Measurements from ENCODE around the gene BRD7. TPM values are rescaled to one million over a fixed set of nuclear protein-coding genes. Genes with fewer than 3 reads are reported as not detected.

BRD7 gene
- polyA plus RNA-seq, 2 of the 4 experiments (the other 2 are of a cell fraction): 60.4 to 94.5 TPM

DNA sequence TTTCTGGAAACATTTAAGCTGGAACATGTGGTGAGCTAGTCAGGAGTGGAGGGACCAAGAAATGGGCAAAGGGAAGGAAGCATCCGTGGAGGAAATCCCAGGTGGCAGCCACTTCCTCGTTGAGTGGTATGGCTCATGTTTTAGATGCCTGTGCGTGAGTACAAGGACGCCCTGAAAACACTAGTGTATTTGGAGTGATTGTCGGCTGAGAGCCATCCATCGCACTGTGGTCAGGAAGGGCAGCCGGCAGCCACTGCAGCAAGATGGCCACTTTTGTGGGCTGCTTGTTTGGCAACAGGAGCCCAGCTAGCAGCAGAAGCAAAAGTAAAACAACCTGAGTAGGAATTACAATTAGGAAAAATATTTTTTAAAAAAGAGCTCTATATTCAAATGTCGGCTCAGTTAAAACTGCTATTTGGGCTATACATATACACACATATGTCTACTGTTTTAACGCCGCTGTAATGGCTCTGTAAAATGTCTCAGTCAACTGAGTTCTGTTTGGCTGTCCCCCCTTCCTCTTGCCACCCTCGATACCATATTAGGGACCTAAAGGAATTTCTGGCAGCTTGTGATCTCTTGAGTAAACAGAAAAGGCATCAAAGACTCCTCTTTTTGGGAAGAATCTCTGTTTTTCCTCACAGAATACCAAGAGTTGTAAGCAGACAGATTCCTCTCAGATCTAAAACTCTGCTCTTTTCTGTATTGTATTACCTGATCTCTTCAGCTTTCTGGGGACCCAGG lies 39.2 kb downstream of the BRD7 start:
- POLR2A ChIA-PET: no interaction called here
- no peak for ATAC-seq
- H3K9me3 ChIP-seq: no peaks in the 10 kb centered on the region
- WGBS (ENCODE audit: missing lambda C conversion rate): 80% methylated on average over 11 of the region's 11 CpGs
- no peak overlapping the region for H3K27ac ChIP-seq
- peaks cover 9% of the 10 kb centered on the region for H3K4me1 ChIP-seq
- H3K4me2 ChIP-seq: no peak overlapping the region
- CTCF ChIA-PET: interaction anchor here (0.5 to 2.7 kb wide), 5 partner anchors 12 to 477 kb away, joined by 3 to 14 read pairs (median 3); partner anchors contain the start of gene BRD7
- no peak for DNase-seq (ENCODE audit: low read depth in 1 of 2, low spot score in 1 of 2)
- TF ChIP-seq RAD21 (conservative IDR thresholded peaks at IDR 0.05 in 1 of 2, IDR thresholded peaks at IDR 0.05 in 1 of 2): no peak
- no peak for TF ChIP-seq KDM1A (IDR thresholded peaks at IDR 0.05; ENCODE audit: low read depth)
- no peak for TF ChIP-seq FOSL2 (IDR thresholded peaks at IDR 0.05)
- TF ChIP-seq FOSL2 (CRISPR knock-in tag; IDR thresholded peaks at IDR 0.05): no peak
- TF ChIP-seq GATA3 (IDR thresholded peaks at IDR 0.05; ENCODE audit: borderline replicate concordance): no peak
- no peak for TF ChIP-seq MYC (IDR thresholded peaks at IDR 0.05; ENCODE audit: borderline replicate concordance, low read length)
- no peak for TF ChIP-seq RCOR1 (IDR thresholded peaks at IDR 0.05; ENCODE audit: low read depth, low read length)
- TF ChIP-seq EHF (CRISPR knock-in tag; IDR thresholded peaks at IDR 0.05): no peak
- TF ChIP-seq, protein P1, sequence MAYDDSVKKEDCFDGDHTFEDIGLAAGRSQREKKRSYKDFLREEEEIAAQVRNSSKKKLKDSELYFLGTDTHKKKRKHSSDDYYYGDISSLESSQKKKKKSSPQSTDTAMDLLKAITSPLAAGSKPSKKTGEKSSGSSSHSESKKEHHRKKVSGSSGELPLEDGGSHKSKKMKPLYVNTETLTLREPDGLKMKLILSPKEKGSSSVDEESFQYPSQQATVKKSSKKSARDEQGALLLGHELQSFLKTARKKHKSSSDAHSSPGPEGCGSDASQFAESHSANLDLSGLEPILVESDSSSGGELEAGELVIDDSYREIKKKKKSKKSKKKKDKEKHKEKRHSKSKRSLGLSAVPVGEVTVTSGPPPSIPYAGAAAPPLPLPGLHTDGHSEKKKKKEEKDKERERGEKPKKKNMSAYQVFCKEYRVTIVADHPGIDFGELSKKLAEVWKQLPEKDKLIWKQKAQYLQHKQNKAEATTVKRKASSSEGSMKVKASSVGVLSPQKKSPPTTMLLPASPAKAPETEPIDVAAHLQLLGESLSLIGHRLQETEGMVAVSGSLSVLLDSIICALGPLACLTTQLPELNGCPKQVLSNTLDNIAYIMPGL (CRISPR knock-in tag; IDR thresholded peaks at IDR 0.05; ENCODE audit: borderline replicate concordance): no peak
- no peak for TF ChIP-seq SREBF2 (IDR thresholded peaks at IDR 0.05)
- TF ChIP-seq JUNB (IDR thresholded peaks at IDR 0.05): no peak
- TF ChIP-seq, protein P2, sequence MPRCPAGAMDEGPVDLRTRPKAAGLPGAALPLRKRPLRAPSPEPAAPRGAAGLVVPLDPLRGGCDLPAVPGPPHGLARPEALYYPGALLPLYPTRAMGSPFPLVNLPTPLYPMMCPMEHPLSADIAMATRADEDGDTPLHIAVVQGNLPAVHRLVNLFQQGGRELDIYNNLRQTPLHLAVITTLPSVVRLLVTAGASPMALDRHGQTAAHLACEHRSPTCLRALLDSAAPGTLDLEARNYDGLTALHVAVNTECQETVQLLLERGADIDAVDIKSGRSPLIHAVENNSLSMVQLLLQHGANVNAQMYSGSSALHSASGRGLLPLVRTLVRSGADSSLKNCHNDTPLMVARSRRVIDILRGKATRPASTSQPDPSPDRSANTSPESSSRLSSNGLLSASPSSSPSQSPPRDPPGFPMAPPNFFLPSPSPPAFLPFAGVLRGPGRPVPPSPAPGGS (IDR thresholded peaks at IDR 0.05): no peak
- TF ChIP-seq FOSB (CRISPR knock-in tag; IDR thresholded peaks at IDR 0.05): no peak
- no peak for TF ChIP-seq RARB (CRISPR knock-in tag; IDR thresholded peaks at IDR 0.05)
- TF ChIP-seq HOXB13 (CRISPR knock-in tag; IDR thresholded peaks at IDR 0.05; ENCODE audit: low read depth): no peak
- TF ChIP-seq HOXA7 (CRISPR knock-in tag; IDR thresholded peaks at IDR 0.05): no peak
- no peak for TF ChIP-seq MAX (IDR thresholded peaks at IDR 0.05)
- TF ChIP-seq ZNF302 (CRISPR knock-in tag; IDR thresholded peaks at IDR 0.05): no peak
- no peak for TF ChIP-seq CBX8 (IDR thresholded peaks at IDR 0.05)
- no peak for TF ChIP-seq KDM5A (IDR thresholded peaks at IDR 0.05)
- TF ChIP-seq, protein P3, sequence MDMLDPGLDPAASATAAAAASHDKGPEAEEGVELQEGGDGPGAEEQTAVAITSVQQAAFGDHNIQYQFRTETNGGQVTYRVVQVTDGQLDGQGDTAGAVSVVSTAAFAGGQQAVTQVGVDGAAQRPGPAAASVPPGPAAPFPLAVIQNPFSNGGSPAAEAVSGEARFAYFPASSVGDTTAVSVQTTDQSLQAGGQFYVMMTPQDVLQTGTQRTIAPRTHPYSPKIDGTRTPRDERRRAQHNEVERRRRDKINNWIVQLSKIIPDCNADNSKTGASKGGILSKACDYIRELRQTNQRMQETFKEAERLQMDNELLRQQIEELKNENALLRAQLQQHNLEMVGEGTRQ (IDR thresholded peaks at IDR 0.05): no peak
- FAIRE-seq: no peak
- H3K4me3 ChIP-seq: no peak overlapping the region

DNA sequence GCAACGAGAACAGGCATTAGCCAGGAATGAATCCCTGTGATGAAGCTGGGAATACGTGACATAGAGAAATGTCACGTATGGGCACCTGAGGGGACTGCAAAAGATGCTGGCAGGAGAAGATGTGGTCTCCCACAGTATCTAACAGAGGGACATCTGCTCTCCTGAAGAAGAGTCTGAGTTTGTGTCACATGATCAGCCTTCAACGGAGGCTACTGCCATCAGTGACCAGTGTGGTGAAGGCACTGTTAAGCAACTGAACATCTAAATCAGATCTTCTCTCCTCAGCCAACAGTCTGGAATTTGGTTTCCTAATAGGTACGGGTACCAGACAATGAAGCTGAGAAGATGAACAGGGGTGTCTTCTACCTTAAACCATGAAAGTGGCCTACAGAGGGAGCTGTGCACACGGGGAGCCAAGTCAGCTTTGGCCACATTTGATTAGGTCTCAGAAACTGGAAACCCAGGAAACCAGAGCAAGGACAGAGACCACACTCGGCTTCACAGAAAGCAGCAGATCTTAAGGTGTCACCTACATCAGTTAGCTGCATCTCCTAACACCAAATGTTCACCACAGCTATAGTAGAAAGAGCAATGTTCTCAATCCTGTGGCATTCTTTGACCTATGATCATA lies 41.8 kb downstream of the BRD7 start:
- ChIA-PET CTCF (interaction anchor here (0.6 to 2.7 kb wide), 24 partner anchors 12 to 479 kb away, joined by 3 to 16 read pairs (median 4); partner anchors contain the start of gene CNEP1R1), POLR2A (no interaction called here)
- no peaks in the 10 kb centered on the region for H3K4me1 ChIP-seq
- H3K9me3 ChIP-seq: no peaks in the 10 kb centered on the region
- FAIRE-seq: no peak
- H3K4me3 ChIP-seq: no peak overlapping the region
- peak in 1 of 2 experiments; percentile 58 for DNase-seq (ENCODE audit: low read depth in 1 of 2, low spot score in 1 of 2)
- no peak overlapping the region for H3K4me2 ChIP-seq
- no peak overlapping the region for H3K27ac ChIP-seq
- WGBS (ENCODE audit: missing lambda C conversion rate): 58% methylated on average over 7 of the region's 7 CpGs
- peak; percentile 75 to 89; a peak in 5 of 6 replicates for ATAC-seq
- TF ChIP-seq CTCF (IDR thresholded peaks at IDR 0.05) (peak; percentile 46), CHD2 (IDR thresholded peaks at IDR 0.05; ENCODE audit: low read length, partially characterized antibody) (no peak), KDM1A (IDR thresholded peaks at IDR 0.05; ENCODE audit: low read depth) (no peak), ZNF302 (CRISPR knock-in tag; IDR thresholded peaks at IDR 0.05) (no peak), RFX5 (IDR thresholded peaks at IDR 0.05) (no peak), PHF8 (IDR thresholded peaks at IDR 0.05; ENCODE audit: borderline replicate concordance, low read depth) (no peak), JUNB (IDR thresholded peaks at IDR 0.05) (no peak), FOSL2 (IDR thresholded peaks at IDR 0.05) (no peak), FOSL2 (CRISPR knock-in tag; IDR thresholded peaks at IDR 0.05) (no peak), ESRRA (IDR thresholded peaks at IDR 0.05; ENCODE audit: borderline replicate concordance, low read length) (no peak), NFE2L2 (conservative IDR thresholded peaks at IDR 0.05; ENCODE audit: low read length) (no peak), KDM5A (IDR thresholded peaks at IDR 0.05) (no peak), EP300 (IDR thresholded peaks at IDR 0.05) (no peak), GATA3 (IDR thresholded peaks at IDR 0.05; ENCODE audit: borderline replicate concordance) (no peak), SMC3 (IDR thresholded peaks at IDR 0.05) (peak; percentile 28; the same call in 1 of the 3 replicates), EHMT2 (IDR thresholded peaks at IDR 0.05; ENCODE audit: low read depth) (no peak), RAD21 (conservative IDR thresholded peaks at IDR 0.05 in 1 of 2, IDR thresholded peaks at IDR 0.05 in 1 of 2) (peak; percentile 40 to 56; a peak in 4 of 5 replicates), HOXB13 (CRISPR knock-in tag; IDR thresholded peaks at IDR 0.05; ENCODE audit: low read depth) (no peak)

Measured in A549 (cell line).